Nephron (organoid): ENCODE results near the gene NR3C2.

Source experiments
- H3K27ac Mint-ChIP-seq, 3 experiments: 2 replicates each; pipeline ENCODE4 v1.8.0; 2020; ENCODE audit warnings: mixed read lengths in 3 of 3, mild to moderate bottlenecking in 2 of 3, moderate library complexity in 1 of 3
- H3K27me3 Mint-ChIP-seq: 2 replicates; pipeline ENCODE4 v1.8.0; 2021; ENCODE audit warnings: low read depth, mild to moderate bottlenecking, moderate library complexity, mixed read lengths
- H3K36me3 Mint-ChIP-seq: 2 replicates; pipeline ENCODE4 v1.8.0; 2020; ENCODE audit warnings: low read depth, mixed read lengths
- H3K4me1 Mint-ChIP-seq: 2 replicates; pipeline ENCODE4 v1.8.0; 2020; ENCODE audit warnings: mixed read lengths
- H3K4me3 Mint-ChIP-seq, 3 experiments: 2 replicates each; pipeline ENCODE4 v1.8.0; 2020; ENCODE audit warnings: mild to moderate bottlenecking in 3 of 3, mixed read lengths in 3 of 3, moderate library complexity in 2 of 3
- H3K9me3 Mint-ChIP-seq: 2 replicates; pipeline ENCODE4 v1.8.0; 2020; ENCODE audit warnings: mixed read lengths
- CTCF ChIP-seq, 3 experiments: fragments of 200-600 bp; sonication (generic); IDR thresholded peaks; one replicate each; pipeline ENCODE4 v1.5.0; 2021; ENCODE audit warnings: antibody characterized with exemption in 3 of 3; ENCODE audit not compliant: unreplicated experiment in 3 of 3

Gene NR3C2

GRCh38 chr4:148431401-148431800, 10.8 kb downstream of the NR3C2 start:
- Mint-ChIP-seq H3K4me3 (no peak overlapping the region), H3K4me1 (peaks cover 12% of the 10 kb centered on the region), H3K27me3 (peaks cover 18% of the 10 kb centered on the region), H3K27ac (no peak overlapping the region), H3K9me3 (no peaks in the 10 kb centered on the region), H3K36me3 (no peaks in the 10 kb centered on the region)
- no peak for TF ChIP-seq CTCF (IDR thresholded peaks at IDR 0.05; ENCODE audit: unreplicated experiment in 3 of 3)

GRCh38 chr4:148430854-148431253, 11.4 kb downstream of the NR3C2 start:
- Mint-ChIP-seq H3K9me3 (no peaks in the 10 kb centered on the region), H3K27me3 (peaks cover 15% of the 10 kb centered on the region), H3K4me3 (no peak overlapping the region), H3K4me1 (peaks cover 13% of the 10 kb centered on the region), H3K27ac (no peak overlapping the region), H3K36me3 (no peaks in the 10 kb centered on the region)
- no peak for TF ChIP-seq CTCF (IDR thresholded peaks at IDR 0.05; ENCODE audit: unreplicated experiment in 3 of 3)

GRCh38 chr4:148429206-148429605, 13.0 kb downstream of the NR3C2 start:
- peaks cover 4% of the 10 kb centered on the region for H3K27me3 Mint-ChIP-seq
- H3K27ac Mint-ChIP-seq, result no peak overlapping the region
- no peaks in the 10 kb centered on the region for H3K9me3 Mint-ChIP-seq
- peaks cover 7% of the 10 kb centered on the region for H3K4me1 Mint-ChIP-seq
- TF ChIP-seq CTCF (IDR thresholded peaks at IDR 0.05; ENCODE audit: unreplicated experiment in 3 of 3), result no peak
- no peaks in the 10 kb centered on the region for H3K36me3 Mint-ChIP-seq
- H3K4me3 Mint-ChIP-seq, result no peak overlapping the region

GRCh38 chr4:148426643-148427042, 15.6 kb downstream of the NR3C2 start:
- Mint-ChIP-seq H3K36me3 (no peaks in the 10 kb centered on the region), H3K27ac (no peak overlapping the region), H3K27me3 (peaks cover 3% of the 10 kb centered on the region), H3K4me1 (peaks cover 5% of the 10 kb centered on the region), H3K4me3 (no peak overlapping the region), H3K9me3 (no peaks in the 10 kb centered on the region)
- no peak for TF ChIP-seq CTCF (IDR thresholded peaks at IDR 0.05; ENCODE audit: unreplicated experiment in 3 of 3)

- H3K4me3 Mint-ChIP-seq, result no peak overlapping the region
These were observed 16.7 kb downstream of the NR3C2 start for GRCh38 chr4:148425327-148426110.

More at GRCh38 chr4:148425327-148426110, 16.7 kb downstream of the NR3C2 start:
- H3K36me3 Mint-ChIP-seq, result no peaks in the 10 kb centered on the region
- H3K4me1 Mint-ChIP-seq, result peaks cover 5% of the 10 kb centered on the region
- peak in 2 of 3 experiments; percentile 16 to 23 for TF ChIP-seq CTCF (IDR thresholded peaks at IDR 0.05; ENCODE audit: unreplicated experiment in 3 of 3)
- no peaks in the 10 kb centered on the region for H3K9me3 Mint-ChIP-seq
- H3K27me3 Mint-ChIP-seq, result peaks cover 3% of the 10 kb centered on the region
- H3K27ac Mint-ChIP-seq, result no peak overlapping the region
